G401 (cell line): Measurements from ENCODE around the gene HMCN2. TPM values are rescaled to one million over a fixed set of nuclear protein-coding genes. Genes with fewer than 3 reads are reported as not detected.
"Not testable (repeated sequence)": the region's sequence is repeated elsewhere in the genome, so short reads cannot be mapped to it uniquely, and the experiment has no call there.

Experiments used
- DNase-seq: peaks from one replicate; pipeline ENCODE4 v3.0.0-alpha.2; 2015; ENCODE audit warnings: low spot score
- in situ Hi-C: cut with HindIII; loops from 2 replicates; pipeline ENCODE4 v1.10.0; 2016; ENCODE audit warnings: low sequenced_read_pairs, mixed read lengths
- total RNA-seq: library from RNA; depleted of rRNA; stranded (reverse); fragments of >200 nt; shearing (Covaris generic); gene quantifications from 2 replicates; pipeline ENCODE4 v1.2.3, GENCODE V29; 2014

HMCN2 gene
- total RNA-seq, 1 experiment from 2014 or later: 0.07 TPM

GRCh38 chr9:130237076-130237475 is 28.5 kb upstream of the HMCN2 start:
- no peak for DNase-seq
- in situ Hi-C loops: no loop called here

GRCh38 chr9:130237763-130238524 is 27.6 kb upstream of the HMCN2 start:
- in situ Hi-C loops: no loop called here
- DNase-seq: no peak

- in situ Hi-C loops: no loop called here
- DNase-seq: no peak
Measured at GRCh38 chr9:130239363-130239695, 26.2 kb upstream of the HMCN2 start.

GRCh38 chr9:130239741-130240241 is 25.8 kb upstream of the HMCN2 start:
- in situ Hi-C loops: loop anchor here (10.0 kb wide), 1 partner anchor 115 kb away; no protein-coding TSS in a partner anchor
- no peak for DNase-seq

- in situ Hi-C loops: loop anchor here (10.0 kb wide), 1 partner anchor 116 kb away; no protein-coding TSS in a partner anchor
- peak; percentile 87 for DNase-seq
Measured at GRCh38 chr9:130240410-130241197, 25.0 kb upstream of the HMCN2 start.

GRCh38 chr9:130241198-130241535 is 24.4 kb upstream of the HMCN2 start:
- in situ Hi-C loops: loop anchor here (10.0 kb wide), 1 partner anchor 116 kb away; no protein-coding TSS in a partner anchor
- DNase-seq: no peak

GRCh38 chr9:130242270-130243014 is 23.1 kb upstream of the HMCN2 start:
- peak; percentile 61 for DNase-seq
- in situ Hi-C loops: loop anchor here (10.0 kb wide), 1 partner anchor 118 kb away; no protein-coding TSS in a partner anchor

- DNase-seq: peak; percentile 79
- in situ Hi-C loops: loop anchor here (10.0 kb wide), 1 partner anchor 118 kb away; no protein-coding TSS in a partner anchor
Measured at GRCh38 chr9:130243015-130243881, 22.3 kb upstream of the HMCN2 start.

GRCh38 chr9:130243882-130244170 is 21.7 kb upstream of the HMCN2 start:
- in situ Hi-C loops: loop anchor here (10.0 kb wide), 1 partner anchor 119 kb away; no protein-coding TSS in a partner anchor
- no peak for DNase-seq

GRCh38 chr9:130244548-130245165 is 20.9 kb upstream of the HMCN2 start:
- in situ Hi-C loops: loop anchor here (10.0 kb wide), 1 partner anchor 120 kb away; no protein-coding TSS in a partner anchor
- DNase-seq: no peak

GRCh38 chr9:130245474-130245873 is 20.1 kb upstream of the HMCN2 start:
- in situ Hi-C loops: loop anchor here (10.0 kb wide), 1 partner anchor 121 kb away; no protein-coding TSS in a partner anchor
- no peak for DNase-seq

GRCh38 chr9:130246126-130246525 is 19.4 kb upstream of the HMCN2 start:
- in situ Hi-C loops: loop anchor here (10.0 kb wide), 1 partner anchor 121 kb away; no protein-coding TSS in a partner anchor
- DNase-seq: no peak

- in situ Hi-C loops: no loop called here
- no peak for DNase-seq
Measured at GRCh38 chr9:130254747-130255630, 10.6 kb upstream of the HMCN2 start.

GRCh38 chr9:130255631-130256134 is 9.9 kb upstream of the HMCN2 start:
- no peak for DNase-seq
- in situ Hi-C loops: no loop called here

- DNase-seq: no peak
- in situ Hi-C loops: no loop called here
Measured at GRCh38 chr9:130256644-130257043, 8.9 kb upstream of the HMCN2 start.

GRCh38 chr9:130258137-130258536 is 7.4 kb upstream of the HMCN2 start:
- in situ Hi-C loops, DNase-seq: not testable (repeated sequence)

GRCh38 chr9:130259044-130259443 is 6.5 kb upstream of the HMCN2 start:
- no peak for DNase-seq
- in situ Hi-C loops: no loop called here
